NCI-H2196 treated with DMSO at 0.1 percent for 48 hours (cell line): ENCODE measurements around the gene SLFN5.
"Not testable (repeated sequence)": the region's sequence is repeated elsewhere in the genome, so short reads cannot be mapped to it uniquely, and the experiment has no call there.

Source experiments
- DNase-seq: peaks from one replicate; lab custom pipeline; 2025; ENCODE audit not compliant: unreplicated experiment; lab: John Stamatoyannopoulos, UW

Gene SLFN5

DNA sequence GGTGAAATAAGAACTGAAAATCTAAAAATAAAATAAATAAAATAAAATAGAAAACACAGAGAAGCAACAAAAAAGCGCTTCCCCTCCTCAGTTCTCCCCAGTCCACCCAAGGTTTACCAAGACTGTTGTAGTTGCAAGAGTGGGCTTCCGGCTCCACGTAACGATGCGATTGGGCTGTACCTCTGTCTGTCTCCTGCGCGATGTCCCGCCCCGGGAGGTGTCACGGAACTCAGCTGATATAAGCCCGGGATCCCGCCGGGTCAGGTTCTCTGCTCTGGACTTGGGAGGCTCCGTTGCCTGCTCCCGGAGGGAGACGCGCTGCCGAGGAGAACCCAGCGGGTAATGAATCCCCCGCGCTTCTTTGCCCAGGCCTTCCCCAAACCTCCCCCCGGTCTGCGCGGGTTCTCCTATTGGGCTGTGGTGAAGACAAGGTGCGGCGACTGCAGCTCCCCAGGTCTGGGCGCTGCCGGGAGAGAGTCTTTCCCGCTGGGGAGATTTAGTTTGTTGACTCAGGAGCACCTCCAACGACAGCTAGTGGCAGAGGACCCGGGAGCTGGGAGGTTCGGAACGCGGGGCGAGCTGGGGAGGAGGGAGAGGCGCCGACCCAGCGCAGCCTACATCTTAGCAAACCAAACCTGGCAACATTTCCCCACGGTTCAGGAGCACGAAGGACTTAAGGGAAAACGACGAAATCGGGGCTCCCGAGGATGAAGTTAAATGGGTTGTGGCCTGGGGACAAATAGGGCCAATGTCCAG, at the start of gene SLFN5:
Gene SLFN5 (plus strand): TSS at position 268 of the 756 bp plus-strand sequence. CDS start 15,619 bp downstream, outside the sequence.
- peak; percentile 35 for DNase-seq

DNA sequence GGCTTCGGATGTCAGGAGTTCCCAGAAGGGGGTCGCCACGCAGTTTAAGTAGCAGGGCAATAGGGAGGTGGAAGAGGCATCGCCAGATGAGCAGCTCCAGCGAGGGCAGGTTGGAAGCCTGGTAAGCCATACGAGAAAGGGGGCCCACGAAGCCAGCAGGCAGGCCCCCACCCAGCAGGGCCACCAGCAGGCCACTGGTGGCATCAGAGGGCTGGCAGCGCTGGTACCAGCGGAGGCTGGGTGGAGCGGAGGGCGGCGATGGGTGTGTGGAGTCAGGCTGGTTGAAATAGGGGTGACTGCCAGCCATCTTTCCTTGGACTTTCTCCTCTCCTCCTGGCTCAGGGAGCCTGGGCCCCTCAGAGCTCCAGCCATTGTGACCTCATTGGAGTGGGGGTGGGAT, 48.9 kb upstream of the SLFN5 start, which contains the start of gene SLC35G3:
Gene SLC35G3 (minus strand): TSS at position 393 of the 400 bp plus-strand sequence. CDS start 86 bp downstream, at position 307.
- not testable (repeated sequence) for DNase-seq

DNA sequence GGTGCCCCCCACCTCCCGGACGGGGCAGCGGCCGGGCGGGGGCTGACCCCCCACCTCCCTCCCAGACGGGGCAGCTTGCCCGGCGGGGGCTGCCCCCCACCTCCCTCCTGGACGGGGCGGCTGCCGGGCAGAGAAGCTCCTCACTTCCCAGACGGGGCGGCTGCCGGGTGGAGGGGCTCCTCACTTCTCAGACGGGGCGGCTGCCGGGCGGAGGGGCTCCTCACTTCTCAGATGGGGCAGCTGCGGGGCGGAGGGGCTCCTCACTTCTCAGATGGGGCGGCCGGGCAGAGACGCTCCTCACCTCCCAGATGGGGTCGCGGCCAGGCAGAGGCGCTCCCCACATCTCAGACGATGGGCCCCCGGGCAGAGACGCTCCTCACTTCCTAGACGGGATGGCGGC, 47.8 kb upstream of the SLFN5 start:
- not testable (repeated sequence) for DNase-seq

DNA sequence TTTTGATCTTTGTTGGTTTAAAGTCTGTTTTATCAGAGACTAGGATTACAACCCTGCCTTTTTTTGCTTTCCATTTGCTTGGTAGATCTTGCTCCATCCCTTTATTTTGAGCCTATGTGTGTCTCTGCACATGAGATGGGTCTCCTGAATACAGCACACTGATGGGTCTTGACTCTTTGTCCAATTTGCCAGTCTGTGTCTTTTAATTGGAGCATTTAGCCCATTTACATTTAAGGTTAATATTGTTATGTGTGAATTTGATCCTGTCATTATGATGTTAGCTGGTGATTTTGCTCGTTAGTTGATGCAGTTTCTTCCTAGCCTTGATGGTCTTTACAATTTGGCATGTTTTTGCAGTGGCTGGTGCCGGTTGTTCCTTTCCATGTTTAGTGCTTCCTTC, 40.3 kb upstream of the SLFN5 start:
- DNase-seq, result not testable (repeated sequence)

DNA sequence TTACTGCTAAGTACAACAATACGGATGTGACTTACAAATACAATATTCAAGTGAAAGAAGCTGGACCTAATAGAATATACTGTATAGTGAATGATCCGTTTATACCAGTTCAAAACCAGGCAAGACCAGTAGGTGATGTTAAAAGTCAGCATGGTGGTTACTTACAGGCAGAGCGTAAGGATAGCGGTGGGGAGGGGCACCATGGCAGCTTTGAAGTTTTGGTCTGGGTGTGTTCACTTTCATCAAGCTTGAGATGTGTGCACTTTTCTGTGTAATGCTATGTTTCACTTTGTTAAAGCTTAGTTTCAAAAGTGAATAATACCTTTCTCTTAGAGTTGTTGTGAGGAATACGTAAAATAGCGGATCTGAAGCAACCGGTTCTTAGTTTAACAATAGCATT, 32.1 kb upstream of the SLFN5 start:
- no peak for DNase-seq

DNA sequence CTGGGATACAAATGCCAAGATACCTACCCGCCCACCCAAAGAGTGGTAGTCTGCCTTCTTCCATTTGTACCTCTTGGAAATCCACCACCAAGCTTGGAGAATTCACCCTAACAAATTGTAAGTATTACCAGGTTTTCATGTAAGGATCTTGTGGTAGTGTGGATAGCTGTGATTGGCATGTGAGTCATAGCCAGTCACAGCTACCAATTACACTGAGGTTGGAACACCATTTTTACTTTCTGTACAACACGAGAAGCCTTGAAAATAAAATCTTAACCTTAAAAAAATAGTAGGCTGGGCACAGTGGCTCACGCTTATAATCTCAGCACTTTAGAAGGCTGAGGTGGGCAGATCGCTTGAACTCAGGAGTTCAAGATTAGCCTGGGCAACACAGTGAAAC, 30.2 kb upstream of the SLFN5 start:
- DNase-seq, result no peak

DNA sequence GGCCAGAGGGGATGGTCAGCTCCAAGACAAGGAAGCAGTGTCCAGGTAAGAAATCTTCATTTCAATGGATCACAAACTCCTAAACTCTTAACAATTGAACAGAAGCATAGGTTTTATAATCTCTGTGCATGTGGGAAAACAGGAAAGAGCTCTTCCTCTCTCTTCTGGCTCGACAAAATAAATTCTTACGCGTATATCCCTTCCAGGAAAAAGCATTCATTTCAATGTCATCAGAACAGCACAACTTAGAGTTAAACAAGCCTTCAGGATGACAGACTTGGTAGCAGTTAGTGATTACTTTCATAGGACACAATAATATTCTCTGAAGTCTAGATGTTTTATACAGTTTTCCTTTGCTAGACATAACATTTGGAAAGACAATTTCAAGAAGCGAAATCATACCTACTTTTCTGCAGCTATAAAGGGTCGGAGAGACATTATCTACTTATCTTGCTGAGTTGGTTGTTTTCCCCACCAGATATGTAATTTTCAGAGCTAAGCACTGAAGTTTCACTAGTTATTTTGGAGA, 29.4 kb upstream of the SLFN5 start:
- no peak for DNase-seq

DNA sequence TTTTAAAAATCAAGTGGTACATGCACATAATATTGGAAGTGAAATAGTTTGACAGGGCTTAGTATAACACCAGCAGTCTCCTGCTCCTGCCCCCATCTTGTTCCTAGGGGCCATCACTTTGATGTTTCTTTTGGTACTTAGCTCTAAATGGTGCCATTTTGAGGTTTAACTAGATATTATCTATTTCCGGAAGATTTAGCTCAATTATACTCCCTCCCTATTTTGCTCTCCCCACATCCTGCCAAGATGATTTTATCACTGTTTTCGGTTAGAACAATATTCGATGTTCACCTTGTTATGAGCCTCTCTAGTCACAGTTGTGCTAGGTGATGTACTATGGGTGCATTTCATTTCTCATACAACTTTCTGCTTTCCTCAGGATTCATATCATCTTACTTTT, 28.7 kb upstream of the SLFN5 start:
- DNase-seq, result no peak

DNA sequence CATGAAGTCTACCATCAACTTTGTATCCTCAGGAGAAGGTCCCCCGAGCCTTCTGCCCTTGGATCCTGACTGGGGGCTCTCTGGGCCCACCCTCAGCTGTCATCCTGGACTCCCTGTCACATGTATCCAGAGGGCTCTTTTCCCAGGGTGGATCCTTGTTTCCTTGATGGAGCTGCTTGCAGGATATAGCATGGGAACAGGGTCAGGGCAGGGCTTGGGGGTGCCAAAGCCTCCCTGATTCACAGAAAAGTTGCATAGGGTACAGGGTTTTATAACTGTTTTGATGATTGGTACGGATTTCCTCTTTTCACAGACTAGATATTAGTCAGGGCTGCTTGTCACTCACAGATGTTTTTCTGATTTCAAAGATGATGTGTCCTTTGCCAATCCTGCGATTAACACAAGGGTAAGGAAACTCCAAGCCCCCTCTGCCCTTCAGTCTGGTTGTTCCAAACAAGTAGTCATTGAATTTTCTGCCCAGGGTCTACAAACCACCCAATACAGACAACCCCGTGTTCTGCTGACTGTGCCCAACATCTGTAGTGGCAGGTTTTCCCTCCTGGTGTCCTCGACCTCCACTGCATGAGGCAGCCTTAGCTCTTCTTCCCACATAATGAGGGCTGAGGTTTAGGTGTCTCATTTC, 28.1 kb upstream of the SLFN5 start:
- no peak for DNase-seq

DNA sequence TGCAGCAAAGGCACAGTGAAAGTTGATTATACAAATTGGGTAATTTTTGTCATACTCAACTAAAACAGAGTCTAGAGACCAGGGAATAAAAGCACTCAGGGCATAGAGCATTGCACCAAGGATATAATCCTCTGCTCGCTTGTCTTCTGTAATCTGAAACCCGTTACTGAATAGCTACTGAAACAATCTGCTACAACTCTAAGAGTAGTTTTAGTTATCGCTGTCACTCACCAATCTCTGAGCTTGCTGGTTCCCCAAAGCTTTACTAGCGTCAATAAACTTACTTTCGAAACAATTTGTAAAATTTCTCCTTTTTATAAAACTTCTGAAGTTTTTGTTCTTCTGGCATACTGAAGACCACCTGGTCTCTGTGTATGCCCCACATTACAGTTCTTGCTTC, 25.8 kb upstream of the SLFN5 start:
- no peak for DNase-seq

DNA sequence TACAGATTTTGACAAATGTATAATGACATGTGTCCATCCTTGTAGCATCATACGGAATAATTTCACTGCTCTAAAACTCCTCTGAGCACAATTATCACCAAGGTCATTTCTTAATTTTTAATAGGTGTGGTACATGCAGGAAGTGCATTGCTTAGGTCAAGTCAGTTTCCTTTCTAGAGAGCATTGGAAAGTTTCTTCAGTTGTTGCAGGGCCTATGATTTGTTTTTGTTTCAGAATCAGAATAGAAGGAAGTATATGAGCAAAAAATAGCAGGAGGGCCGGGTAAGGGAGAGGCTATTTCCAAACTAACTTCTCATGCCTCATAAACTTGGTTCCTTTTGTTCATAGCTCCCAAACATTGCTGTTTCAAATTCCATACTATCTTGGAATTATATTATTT, 24.0 kb upstream of the SLFN5 start:
- DNase-seq, result no peak

DNA sequence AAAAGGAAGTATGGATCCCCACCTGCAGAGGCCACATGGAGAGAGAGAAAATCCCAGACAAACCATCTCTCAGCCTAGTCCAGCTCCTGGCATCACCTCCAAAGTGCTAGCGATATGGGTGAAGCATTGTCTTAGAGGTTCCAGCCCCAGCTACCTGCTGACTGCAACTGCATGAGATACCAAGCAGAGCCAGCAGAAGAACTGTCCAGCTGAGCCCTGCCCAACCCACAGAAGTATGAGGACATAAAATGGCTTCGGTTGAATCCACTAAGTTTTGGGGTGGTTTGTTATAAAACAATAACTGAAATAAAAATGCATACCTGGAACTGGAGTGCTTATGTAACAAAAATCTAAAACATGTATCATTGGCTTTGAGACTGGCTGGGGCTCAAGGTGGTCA, 20.4 kb upstream of the SLFN5 start:
- no peak for DNase-seq

DNA sequence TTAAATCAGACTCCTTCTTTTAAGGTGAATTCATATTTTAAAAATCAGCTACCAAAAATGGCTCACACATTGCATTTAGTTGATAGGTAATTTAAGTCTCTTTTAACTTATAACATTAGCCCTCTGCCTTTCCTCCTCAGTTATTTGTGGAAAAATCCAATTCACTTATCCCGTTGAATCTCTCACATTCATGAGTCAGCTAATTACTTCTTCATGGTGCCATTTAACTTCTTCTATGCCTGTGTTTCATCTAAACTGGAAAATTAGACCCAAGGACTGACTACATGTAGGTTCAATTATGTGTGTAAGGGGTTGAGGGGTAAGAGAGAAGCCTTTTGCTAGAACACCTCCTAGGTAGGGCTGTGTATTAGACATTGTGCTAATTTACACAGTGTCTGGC, 18.4 kb upstream of the SLFN5 start:
- DNase-seq, result no peak

DNA sequence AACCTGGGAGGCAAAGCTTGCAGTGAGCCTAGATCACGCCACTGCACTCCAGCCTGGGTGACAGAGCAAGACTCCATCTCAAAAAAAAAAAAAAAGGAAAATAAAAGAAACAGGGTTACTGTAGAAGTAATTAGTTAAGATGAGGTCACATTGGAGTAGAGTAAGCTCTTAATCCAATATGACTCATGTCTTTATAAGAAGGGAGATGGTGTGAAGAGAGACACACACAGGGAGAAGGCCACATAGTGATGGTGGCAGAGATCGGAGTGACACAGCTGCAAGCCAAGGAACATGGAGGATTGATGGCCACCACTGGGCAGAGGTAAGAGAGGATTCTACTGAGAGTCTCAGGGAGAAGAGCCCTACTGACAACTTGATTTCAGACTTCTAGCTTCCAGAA, 15.3 kb upstream of the SLFN5 start:
- DNase-seq, result no peak

DNA sequence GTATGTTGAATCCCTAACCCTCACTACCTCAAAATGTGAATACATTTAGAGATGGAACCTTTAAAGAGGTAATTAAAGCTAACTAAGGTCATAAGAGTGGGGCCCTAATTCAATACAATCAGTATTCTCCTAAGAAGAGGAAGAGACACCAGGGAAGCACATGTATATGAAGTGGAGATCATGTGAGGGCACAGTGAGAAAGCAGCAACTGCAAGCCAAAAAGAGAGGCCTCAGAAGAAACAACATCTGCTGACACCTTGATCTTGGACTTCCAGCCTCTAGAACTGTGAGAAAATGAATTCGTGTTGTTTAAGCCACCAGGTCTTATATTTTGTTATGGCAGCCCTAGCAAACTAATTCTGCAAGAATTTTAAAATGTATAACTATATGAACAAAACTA, 13.2 kb upstream of the SLFN5 start:
- DNase-seq, result no peak

DNA sequence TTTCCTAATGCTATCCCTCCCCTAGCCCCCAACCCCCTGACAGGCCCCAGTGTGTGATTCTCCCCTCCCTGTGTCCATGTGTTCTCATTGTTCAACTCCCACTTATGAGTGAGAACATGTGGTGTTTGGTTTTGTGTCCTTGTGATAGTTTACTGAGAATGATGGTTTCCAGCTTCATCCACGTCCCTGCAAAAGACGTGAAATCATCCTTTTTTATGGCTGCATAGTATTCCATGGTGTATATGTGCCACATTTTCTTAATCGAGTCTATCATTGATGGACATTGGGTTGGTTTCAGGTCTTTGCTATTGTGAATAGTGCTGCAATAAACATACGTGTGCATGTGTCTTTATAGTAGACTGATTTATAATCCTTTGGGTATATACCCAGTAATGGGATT, 8.6 kb upstream of the SLFN5 start:
- not testable (repeated sequence) for DNase-seq

DNA sequence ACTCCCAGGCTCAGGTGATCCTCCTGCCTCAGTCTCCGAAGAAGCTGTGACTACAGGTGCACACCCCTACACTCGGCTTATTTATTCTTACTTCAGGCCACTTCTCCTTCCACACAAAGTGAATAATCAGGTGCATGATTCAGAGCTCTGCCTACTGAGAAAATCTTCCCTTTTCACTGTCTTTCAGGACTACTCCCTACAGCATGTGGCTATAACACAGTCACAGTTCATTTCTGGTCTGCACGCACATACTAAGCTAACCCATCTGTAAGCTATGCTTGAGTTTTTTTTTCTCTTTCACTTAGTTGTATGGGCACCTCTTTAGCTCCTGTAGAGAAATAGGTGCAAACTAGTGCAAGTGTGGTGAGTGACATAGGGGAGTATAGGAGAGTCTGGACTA, 7.6 kb upstream of the SLFN5 start:
- no peak for DNase-seq

DNA sequence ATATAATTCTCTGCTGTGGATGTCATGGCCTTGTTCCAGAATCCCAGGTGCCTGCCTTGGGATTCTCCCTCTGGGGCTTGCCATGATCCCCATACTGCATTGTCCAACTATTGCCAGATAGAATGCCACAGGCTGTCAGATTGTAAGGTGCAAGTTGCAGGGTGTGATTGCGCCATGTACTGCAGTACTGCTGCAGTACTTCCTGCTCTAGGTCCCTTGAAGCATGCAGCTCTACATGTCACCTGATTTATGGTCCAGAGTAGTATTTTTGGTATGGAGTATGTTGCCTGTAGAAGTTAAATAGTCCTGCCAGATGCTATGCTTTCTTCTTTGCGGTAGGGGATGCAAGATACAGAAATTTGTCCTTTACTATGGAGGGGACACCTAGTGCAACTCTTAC, 7.0 kb upstream of the SLFN5 start:
- no peak for DNase-seq

DNA sequence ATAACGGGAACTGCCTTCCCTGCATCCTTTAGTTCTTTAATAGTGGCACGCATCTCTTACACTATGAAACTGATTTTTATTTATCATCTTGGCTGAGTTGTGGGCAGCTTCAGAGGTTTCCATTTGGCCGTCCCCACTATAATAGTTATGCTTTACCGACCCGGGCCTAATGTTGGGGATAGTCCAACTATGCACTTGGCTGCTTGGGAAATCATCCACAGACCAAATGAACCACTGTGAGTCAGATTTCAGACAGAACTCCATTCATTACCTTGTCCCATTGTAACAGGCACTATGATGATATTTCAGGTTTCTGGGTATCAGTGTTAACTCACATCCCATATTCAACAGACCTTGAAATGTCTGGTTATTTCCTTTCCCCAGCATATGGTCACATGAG, 6.1 kb upstream of the SLFN5 start:
- DNase-seq, result no peak

DNA sequence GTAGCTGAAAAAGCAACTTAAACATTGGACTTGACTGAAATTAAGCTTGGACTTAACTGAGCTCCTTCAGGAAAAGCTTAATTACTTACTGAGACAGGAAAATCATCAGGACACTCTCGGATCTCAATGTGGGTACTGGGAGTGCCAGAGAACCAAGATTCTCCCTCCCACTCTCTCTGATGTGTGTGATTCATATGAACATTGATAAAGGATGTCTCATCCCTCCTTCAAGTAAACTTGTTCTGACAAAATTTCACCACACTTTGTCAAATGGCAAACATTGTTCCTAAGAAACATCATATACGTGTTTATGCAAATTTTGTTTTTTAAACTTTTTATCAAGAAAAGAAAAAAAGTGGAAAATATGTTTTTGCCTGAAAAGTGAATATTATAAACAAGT, 4.1 kb upstream of the SLFN5 start:
- DNase-seq, result no peak

DNA sequence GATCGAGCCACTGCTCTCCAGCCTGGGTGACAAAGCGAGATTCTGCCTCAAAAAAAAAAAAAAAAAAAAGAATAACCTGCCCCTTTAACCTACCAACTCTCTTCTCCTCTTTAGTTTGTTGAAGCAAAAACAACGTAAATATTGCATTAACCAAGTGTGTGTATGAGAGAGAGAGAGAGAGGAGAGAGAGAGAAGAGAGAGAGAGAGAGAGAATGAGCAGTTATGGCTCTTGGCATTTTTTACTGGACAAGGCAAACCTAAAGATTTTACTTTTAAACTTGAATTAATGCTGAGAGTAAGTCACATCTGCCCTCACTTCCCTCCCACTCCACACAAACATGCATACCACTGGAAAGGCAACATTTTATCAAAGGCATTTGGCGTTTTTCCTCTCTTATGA, 3.0 kb upstream of the SLFN5 start:
- no peak for DNase-seq

DNA sequence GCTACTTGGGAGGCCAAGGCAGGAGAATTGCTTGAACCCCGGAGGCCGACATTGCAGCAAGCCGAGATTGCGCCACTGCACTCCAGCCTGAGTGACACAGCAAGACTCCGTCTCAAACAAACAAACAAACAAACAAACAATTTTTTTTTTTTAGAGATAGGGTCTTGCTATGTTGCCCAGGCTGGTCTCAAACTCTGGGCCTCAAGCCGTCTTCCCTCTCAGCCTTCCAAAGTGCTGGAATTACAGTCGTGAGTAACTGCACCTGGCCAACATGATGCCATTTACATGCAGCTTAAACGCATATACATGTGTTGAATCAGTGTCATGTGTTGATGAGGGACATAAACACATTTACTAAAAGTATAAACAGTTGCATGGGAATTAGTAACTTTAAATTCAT, 2.0 kb upstream of the SLFN5 start:
- DNase-seq, result no peak
